Keratinocyte (primary cell): ENCODE measurements around the gene CCL20. TPM values are rescaled to one million over a fixed set of nuclear protein-coding genes. Genes with fewer than 3 reads are reported as not detected.

ENCODE experiments used
- DNase-seq: peaks from one replicate; pipeline ENCODE4 v3.0.0-alpha.2; 2011; ENCODE audit warnings: low read depth, missing footprints, low spot score
- FAIRE-seq: peaks from 2 replicates; lab custom pipeline; 2011; peaks lifted over from hg19 to GRCh38; lab: Jason Lieb, UNC
- H2AFZ ChIP-seq: 2 replicates; pipeline ENCODE4 v1.6.0; 2012; ENCODE audit warnings: low read length, control low read depth, inconsistent platforms; ENCODE audit not compliant: control insufficient read depth
- H3K27ac ChIP-seq: 2 replicates; pipeline ENCODE4 v1.5.1; 2011; ENCODE audit warnings: low read length; ENCODE audit not compliant: control insufficient read depth, insufficient read depth
- H3K27me3 ChIP-seq: 3 replicates; pipeline ENCODE4 v1.6.0; 2011; ENCODE audit warnings: low read length; ENCODE audit not compliant: control insufficient read depth, insufficient read depth; ENCODE audit errors: extremely low read depth
- H3K36me3 ChIP-seq, 2 experiments: 2 replicates in 1 of 2; 3 replicates in 1 of 2; pipeline ENCODE4 v1.5.1; 2011; ENCODE audit warnings: low read length in 2 of 2, mild to moderate bottlenecking in 1 of 2; ENCODE audit not compliant: control insufficient read depth in 2 of 2, insufficient read depth in 2 of 2; ENCODE audit errors: extremely low read depth in 1 of 2
- H3K4me1 ChIP-seq: 3 replicates; pipeline ENCODE4 v1.5.1; 2011; ENCODE audit warnings: low read length; ENCODE audit not compliant: control insufficient read depth, insufficient read depth; ENCODE audit errors: extremely low read depth
- H3K4me2 ChIP-seq: 3 replicates; pipeline ENCODE4 v1.6.0; 2011; ENCODE audit warnings: low read depth, low read length; ENCODE audit not compliant: control insufficient read depth, insufficient read depth; ENCODE audit errors: extremely low read depth
- H3K4me3 ChIP-seq, 3 experiments: fragments of 200-600 bp in 1 of 3; sonication (generic) in 1 of 3; 2 replicates in 2 of 3; 3 replicates in 1 of 3; pipeline ENCODE4 v1.5.1; 2011 to 2016; ENCODE audit warnings: low read length in 3 of 3, mild to moderate bottlenecking in 3 of 3, control low read depth in 2 of 3, inconsistent platforms in 1 of 3, low read depth in 1 of 3, mixed read lengths in 1 of 3, mixed run types in 1 of 3, moderate library complexity in 1 of 3; ENCODE audit not compliant: control insufficient read depth in 2 of 3, insufficient read depth in 2 of 3; ENCODE audit errors: extremely low read depth in 1 of 3
- H3K79me2 ChIP-seq: 2 replicates; pipeline ENCODE4 v1.6.0; 2012; ENCODE audit warnings: low read length; ENCODE audit not compliant: control insufficient read depth, insufficient read depth
- H3K9ac ChIP-seq: 3 replicates; pipeline ENCODE4 v1.6.0; 2011; ENCODE audit warnings: low read length; ENCODE audit not compliant: control insufficient read depth, insufficient read depth; ENCODE audit errors: extremely low read depth
- H3K9me1 ChIP-seq: 3 replicates; pipeline ENCODE4 v1.6.0; 2011; ENCODE audit warnings: low read length; ENCODE audit not compliant: control insufficient read depth, insufficient read depth; ENCODE audit errors: extremely low read depth
- H3K9me3 ChIP-seq: 2 replicates; pipeline ENCODE4 v1.5.1; 2012; ENCODE audit warnings: low read depth, low read length; ENCODE audit not compliant: control insufficient read depth
- H4K20me1 ChIP-seq: 3 replicates; pipeline ENCODE4 v1.6.0; 2011; ENCODE audit warnings: low read length; ENCODE audit not compliant: control insufficient read depth, insufficient read depth; ENCODE audit errors: extremely low read depth
- EZH2 ChIP-seq: IDR thresholded peaks from one replicate; pipeline ENCODE4 v1.6.1; 2012; ENCODE audit warnings: inconsistent platforms, mild to moderate bottlenecking, low read length, moderate library complexity
- dilution Hi-C: fragments of 300-500 bp; cut with MboI; formaldehyde crosslinking; loops from one replicate; pipeline ENCODE4 v1.7.0; 2020; ENCODE audit warnings: low sequenced_read_pairs; ENCODE audit not compliant: extremely low pct_ligation_motif_present
- polyA plus RNA-seq, 5 experiments: library from polyadenylated mRNA; depleted of rRNA in 3 of 5; stranded (reverse) in 3 of 5; stranded (forward) in 1 of 5; unstranded in 1 of 5; fragments of >200 nt; gene quantifications; 1 replicate in 1 of 5; 2 replicates in 3 of 5; 3 replicates in 1 of 5; pipeline versions ENCODE4 v1.2.1 to v1.2.3, GENCODE V29; 2011 to 2012; ENCODE audit warnings: missing spikeins in 2 of 5, low read depth in 1 of 5, low replicate concordance in 1 of 5
- TF ChIP-seq, protein P1 (sequence below), 3 experiments: IDR thresholded peaks in 1 of 3; conservative IDR thresholded peaks in 1 of 3; optimal IDR thresholded peaks in 1 of 3; 2 replicates in 2 of 3; 3 replicates in 1 of 3; pipeline versions ENCODE3 to v1.5.1; 2011; ENCODE audit warnings: low read length in 3 of 3, mild to moderate bottlenecking in 3 of 3, moderate library complexity in 2 of 3, control low read depth in 1 of 3, inconsistent platforms in 1 of 3; ENCODE audit not compliant: insufficient read depth in 2 of 3; ENCODE audit errors: extremely low read depth in 1 of 3

The CCL20 gene
- polyA plus RNA-seq, 1 donor (not counting 4 experiments of a cell fraction or from before 2014, with no cell fraction given), result 5.2 TPM

DNA sequence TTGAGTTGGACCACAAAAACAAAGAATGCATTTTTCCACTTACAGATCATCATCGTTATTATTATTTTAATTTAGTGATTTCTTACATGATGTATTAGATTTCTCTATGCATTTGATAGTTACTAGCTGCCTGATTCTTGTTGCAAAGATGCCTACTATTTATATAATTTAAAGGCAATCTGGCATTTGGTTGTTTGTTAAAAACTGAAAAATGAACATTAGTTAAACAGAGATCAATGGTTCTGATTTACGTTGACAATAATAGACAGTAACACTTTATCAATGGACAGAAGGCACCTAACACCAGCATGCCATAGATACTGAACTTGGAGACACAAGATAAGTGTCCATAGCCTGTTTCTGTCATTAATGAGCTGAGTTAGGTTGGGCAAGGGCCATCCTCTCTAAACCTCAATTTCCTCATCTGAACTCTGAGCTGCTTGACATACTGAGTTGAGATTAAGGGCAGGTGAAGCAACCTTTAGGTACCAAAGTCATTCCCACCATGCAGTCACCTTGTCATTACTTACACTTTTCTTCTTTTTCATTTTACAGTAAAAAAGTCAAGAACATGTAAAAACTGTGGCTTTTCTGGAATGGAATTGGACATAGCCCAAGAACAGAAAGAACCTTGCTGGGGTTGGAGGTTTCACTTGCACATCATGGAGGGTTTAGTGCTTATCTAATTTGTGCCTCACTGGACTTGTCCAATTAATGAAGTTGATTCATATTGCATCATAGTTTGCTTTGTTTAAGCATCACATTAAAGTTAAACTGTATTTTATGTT is 3.1 kb downstream of the CCL20 start:
- peak overlapping the region; percentile 54 for H3K9ac ChIP-seq
- H3K27ac ChIP-seq, result peak overlapping the region; percentile 87
- H3K27me3 ChIP-seq, result no peaks in the 10 kb centered on the region
- peaks cover 35% of the 10 kb centered on the region for H3K4me1 ChIP-seq
- H3K9me3 ChIP-seq, result no peaks in the 10 kb centered on the region
- no peak for TF ChIP-seq EZH2
- TF ChIP-seq, protein P1, sequence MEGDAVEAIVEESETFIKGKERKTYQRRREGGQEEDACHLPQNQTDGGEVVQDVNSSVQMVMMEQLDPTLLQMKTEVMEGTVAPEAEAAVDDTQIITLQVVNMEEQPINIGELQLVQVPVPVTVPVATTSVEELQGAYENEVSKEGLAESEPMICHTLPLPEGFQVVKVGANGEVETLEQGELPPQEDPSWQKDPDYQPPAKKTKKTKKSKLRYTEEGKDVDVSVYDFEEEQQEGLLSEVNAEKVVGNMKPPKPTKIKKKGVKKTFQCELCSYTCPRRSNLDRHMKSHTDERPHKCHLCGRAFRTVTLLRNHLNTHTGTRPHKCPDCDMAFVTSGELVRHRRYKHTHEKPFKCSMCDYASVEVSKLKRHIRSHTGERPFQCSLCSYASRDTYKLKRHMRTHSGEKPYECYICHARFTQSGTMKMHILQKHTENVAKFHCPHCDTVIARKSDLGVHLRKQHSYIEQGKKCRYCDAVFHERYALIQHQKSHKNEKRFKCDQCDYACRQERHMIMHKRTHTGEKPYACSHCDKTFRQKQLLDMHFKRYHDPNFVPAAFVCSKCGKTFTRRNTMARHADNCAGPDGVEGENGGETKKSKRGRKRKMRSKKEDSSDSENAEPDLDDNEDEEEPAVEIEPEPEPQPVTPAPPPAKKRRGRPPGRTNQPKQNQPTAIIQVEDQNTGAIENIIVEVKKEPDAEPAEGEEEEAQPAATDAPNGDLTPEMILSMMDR (optimal IDR thresholded peaks at IDR 0.05 in 1 of 3, IDR thresholded peaks at IDR 0.05 in 1 of 3, conservative IDR thresholded peaks at IDR 0.05 in 1 of 3; ENCODE audit: extremely low read depth in 1 of 3, insufficient read depth in 2 of 3, low read length in 3 of 3), result no peak
- H2AFZ ChIP-seq, result peak overlapping the region; percentile 27
- H4K20me1 ChIP-seq, result no peaks in the 10 kb centered on the region
- dilution Hi-C loops, result no loop called here
- no peak for FAIRE-seq
- H3K79me2 ChIP-seq, result no peaks in the 10 kb centered on the region
- H3K36me3 ChIP-seq, result peaks cover 0 to 6% of the 10 kb centered on the region in 2 experiments
- peak overlapping the region; percentile 11 to 78 (median 35) for H3K4me3 ChIP-seq
- no peak for DNase-seq
- H3K4me2 ChIP-seq, result peak overlapping the region; percentile 95
- no peaks in the 10 kb centered on the region for H3K9me1 ChIP-seq

DNA sequence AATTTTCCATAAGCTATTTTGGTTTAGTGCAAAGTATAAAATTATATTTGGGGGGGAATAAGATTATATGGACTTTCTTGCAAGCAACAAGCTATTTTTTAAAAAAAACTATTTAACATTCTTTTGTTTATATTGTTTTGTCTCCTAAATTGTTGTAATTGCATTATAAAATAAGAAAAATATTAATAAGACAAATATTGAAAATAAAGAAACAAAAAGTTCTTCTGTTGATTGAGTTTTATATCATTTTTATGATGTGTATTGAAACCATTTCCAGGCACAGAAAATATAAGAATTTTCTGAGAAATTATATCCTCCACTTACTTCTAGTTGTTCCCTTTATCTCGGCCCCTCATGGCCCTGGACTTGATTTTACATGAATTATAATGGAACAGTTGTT is 3.7 kb downstream of the CCL20 start:
- Histone ChIP-seq H3K9me1 (no peaks in the 10 kb centered on the region), H3K36me3 (peaks cover 0 to 6% of the 10 kb centered on the region in 2 experiments), H3K9ac (peak overlapping the region; percentile 68), H3K27ac (peak overlapping the region; percentile 87), H3K27me3 (no peaks in the 10 kb centered on the region), H4K20me1 (no peaks in the 10 kb centered on the region), H3K9me3 (no peaks in the 10 kb centered on the region), H3K4me2 (peak overlapping the region; percentile 95), H3K4me3 (peak overlapping the region; percentile 11 to 78 (median 35)), H2AFZ (no peak overlapping the region), H3K79me2 (no peaks in the 10 kb centered on the region), H3K4me1 (peaks cover 36% of the 10 kb centered on the region)
- FAIRE-seq (no peak), DNase-seq (no peak)
- TF ChIP-seq EZH2, result no peak
- TF ChIP-seq, protein P1 (optimal IDR thresholded peaks at IDR 0.05 in 1 of 3, IDR thresholded peaks at IDR 0.05 in 1 of 3, conservative IDR thresholded peaks at IDR 0.05 in 1 of 3; ENCODE audit: extremely low read depth in 1 of 3, insufficient read depth in 2 of 3, low read length in 3 of 3), result no peak
- dilution Hi-C loops, result no loop called here
